GM18858 (cell line): Measurements from ENCODE around the gene TCTA.

Source experiments
- ATAC-seq: cut with Tn5 transposase; IDR thresholded peaks from one replicate; pipeline ENCODE4 v1.9.1; 2021; ENCODE audit not compliant: unreplicated experiment

TCTA gene

GRCh38 chr3:49410066-49410845, 2.0 kb upstream of the TCTA start:
- ATAC-seq = no peak

DNA sequence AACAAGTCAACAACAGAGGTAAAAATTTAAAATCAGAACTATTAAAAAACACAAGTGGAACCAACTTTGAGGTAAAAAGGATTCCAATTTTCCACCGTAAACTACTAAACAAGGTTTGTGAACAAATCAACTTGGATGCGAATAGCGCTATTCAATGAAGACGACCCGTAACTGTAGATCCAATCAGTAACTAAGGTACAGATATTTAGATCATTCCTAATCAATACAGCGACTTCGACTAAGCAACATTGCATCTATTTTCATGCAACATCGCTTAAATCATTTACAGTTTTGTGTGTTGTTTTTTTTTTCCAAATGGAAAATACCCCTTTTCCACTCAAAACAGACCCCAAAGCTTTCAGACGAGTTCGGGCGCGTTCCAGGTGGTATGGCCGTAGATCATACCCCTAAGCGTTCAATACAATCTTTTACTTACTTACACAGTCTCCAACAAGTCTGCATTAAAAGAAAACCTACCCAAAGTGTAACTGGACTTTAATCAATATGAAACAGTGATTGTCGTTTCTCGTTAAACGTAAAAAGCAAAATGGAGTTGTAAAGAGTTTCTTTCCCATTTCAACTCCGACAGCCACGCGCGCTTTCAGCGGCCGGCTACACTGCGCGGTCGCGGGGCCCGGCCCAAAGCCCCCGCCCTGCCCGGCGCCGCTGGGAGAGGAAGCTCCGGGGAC, 1.2 kb upstream of the TCTA start:
- ATAC-seq = no peak

DNA sequence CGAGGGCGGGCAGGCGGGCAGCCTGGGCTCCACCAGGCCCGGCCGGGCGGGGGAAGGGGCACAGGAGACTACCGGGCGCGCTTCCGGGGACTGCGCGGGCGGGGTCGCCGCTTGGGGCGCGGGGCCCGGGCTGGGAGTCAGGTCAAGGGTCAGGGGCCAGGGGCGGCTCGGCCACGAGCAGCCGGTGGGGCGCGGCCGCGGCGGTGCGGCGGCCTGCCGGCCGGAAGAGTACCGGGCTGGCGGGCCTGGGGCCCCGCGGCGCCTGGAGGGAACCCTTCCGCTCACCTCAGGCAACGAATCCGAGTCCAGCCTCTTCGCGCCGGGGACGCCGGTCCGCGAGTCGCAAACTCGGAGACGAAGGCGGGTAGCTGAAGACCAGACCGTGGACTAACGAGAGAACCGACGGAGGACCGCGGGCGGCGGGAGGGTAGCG, 672 bp upstream of the TCTA start:
- peak; percentile 9 for ATAC-seq

- no peak for ATAC-seq
Measured at GRCh38 chr3:49412632-49413337, 562 bp downstream of the TCTA start.

DNA sequence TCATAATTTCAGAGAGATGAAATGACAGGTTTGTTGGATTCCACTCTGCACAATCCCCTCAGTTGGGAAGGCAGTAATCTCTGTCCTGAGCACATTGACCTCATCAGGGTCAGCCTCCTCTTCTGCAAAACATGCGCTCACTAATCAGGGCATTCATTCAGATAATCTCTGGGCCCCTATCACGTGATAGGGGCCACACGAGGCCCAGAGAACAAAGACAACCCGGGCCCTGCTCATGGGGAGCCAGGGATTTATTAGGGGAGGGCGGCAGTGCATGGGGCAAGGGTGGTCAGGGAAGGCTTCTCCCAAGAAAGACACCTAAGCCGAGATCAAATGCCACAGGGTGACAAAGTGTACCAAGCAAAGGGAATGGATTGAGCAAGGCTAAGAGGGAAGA, 1.1 kb downstream of the TCTA start:
- ATAC-seq = no peak

DNA sequence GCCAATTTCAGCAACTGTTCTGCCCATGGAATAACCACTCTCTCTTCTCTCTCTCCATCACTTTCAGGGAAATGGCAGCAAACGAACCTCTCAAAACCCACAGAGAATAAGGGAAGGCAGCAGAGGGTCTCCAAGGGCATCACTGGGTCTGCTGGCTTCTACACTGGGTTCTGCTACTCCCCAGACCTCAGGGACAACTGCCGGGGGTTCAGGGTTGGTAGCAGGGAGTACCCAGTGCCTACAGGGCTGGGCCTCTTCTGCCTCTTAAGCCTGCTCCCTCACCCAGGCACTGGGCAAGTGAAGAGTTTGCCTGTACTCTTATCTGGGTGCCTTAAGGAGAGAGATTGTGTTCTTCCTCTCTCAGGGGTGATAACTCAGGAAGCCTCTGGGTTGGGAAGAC, 2.5 kb downstream of the TCTA start:
- no peak for ATAC-seq

- no peak for ATAC-seq
Measured at GRCh38 chr3:49415931-49416601, 3.8 kb downstream of the TCTA start.

DNA sequence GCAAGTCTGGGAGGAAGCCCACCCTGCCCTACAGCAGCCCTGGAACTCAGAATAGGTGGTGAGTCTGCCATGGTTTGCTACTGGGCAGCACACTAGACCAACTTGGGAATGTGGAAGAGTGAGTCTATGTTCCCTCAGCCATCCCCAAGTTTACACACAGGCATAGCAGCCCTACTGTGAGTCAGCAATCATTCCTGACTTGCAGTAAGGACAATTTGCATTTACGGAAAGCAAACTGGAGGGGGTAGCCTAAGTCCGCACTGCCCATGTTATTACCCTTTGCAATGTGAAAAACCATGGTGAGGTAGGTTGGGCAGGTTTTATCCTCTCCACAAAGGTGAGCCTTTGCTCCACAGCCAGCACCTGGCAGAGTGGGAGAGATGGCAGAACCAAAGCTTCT, 4.6 kb downstream of the TCTA start:
- ATAC-seq = no peak

DNA sequence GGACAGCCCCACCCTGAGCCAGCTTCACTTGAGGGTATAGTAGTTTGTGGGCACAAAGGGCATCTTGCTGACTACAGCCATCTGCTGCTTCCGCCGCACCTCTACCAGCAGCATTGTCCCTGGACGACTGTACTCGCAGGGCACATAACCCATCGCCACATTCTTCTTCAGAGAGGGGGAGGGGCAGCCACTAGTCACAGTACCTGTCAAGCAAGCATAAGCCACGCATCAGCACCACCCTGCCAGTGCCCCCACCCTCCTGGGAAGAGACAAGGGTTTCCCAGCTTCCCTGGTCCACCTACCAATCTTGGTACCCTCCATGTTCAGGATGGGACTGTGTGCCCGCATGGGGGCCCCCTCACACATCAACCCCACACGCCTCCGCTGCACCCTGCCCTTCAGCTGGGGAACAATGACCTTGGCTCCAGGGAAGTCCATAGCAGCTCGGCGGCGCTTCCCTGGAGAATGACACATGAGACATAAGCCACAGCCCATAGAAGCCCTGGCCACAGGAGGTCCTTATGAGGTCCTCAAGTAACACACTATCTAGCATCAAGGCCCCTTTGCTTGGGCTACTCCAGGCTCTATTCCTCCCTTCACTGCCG, 5.4 kb downstream of the TCTA start:
- ATAC-seq = no peak

DNA sequence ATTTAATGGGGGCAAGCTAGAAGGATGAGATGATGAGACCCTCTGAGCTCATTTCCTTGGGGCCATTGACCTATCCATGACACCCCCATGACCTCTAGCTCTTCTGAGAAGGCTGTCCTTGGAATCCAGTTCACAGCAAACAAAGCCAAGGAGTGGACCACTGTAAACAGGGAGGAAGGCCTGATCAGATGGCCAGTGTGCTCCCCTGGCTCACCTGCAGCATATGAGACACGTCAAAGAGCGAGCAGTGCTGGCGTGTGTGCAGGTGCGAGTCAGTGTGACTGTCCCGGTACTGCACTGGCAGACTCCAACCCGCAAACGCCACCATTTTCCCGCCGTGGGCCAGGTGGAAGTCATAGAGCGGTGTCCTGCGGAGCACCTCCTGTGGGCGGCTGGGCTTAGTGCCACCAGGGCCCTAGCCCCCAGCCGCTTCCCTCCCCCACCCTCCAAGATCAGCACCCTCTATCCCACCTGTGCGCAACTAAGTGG, 9.7 kb downstream of the TCTA start:
- ATAC-seq = no peak

DNA sequence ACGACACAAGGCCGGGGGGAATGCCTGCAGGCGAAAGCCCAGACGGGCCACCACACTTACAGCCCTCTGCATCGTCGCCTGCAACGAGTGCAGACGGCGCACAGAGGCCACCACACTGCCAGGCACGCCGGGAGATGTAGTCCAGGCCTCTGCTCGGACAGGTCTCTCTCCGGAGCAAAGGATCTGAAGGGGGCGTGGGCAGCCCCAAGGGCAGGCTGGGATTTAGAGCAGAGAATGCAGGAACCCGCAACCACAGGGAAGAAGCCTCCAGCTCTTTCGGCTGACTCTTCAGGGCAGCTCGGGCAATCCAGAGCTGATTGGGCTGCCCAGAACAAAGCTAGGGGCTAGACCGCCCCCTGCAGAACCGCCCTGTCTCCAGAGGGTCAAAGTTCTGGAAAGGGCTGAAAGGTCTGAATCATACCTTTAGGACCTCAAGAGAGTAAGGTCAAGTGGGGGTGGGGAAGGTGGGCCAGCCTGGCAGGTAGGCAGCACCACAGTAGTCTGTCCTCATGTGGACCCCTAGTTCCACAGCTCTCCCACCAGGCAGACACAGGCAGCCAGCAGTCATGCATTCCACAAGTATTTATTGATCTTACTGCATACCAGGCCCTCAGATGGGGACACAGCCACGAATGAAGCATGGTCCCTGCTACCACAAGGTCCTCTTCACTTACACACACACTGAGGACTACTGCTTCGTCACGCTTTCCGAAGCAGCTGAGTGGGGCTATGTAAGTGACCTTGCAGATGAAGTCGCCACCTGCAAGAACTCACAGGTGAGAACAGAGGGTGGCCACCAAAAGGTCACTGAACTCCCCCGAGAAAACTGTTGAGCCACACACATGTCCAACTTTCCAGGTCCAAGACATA, 10.4 kb downstream of the TCTA start, which contains the start of gene AMT:
Gene AMT, minus strand, starts transcription at position 95 of the 870 bp plus-strand sequence. Its CDS starts 23 bp downstream, at position 72.
- no peak for ATAC-seq

DNA sequence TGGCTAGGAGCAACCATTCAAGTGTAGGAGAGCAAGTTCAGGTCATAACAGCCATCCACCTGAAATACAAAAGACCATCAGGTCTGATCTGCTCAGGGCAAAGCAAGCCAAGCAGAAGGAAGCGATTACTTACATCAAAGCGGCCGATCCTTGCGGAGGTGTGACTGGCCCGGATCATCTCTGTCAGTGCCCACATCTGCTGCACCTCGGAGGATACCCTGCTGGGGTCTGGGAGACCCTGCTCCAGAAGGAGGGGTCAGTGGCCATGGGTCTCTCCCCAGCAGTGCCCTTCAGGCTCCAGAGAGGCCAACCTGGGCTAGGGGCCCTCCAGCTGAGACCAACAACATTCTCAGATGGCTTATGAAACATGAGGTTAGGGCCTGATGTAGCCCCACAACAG, 12.6 kb downstream of the TCTA start:
- ATAC-seq = no peak

GRCh38 chr3:49427586-49427985, 15.4 kb downstream of the TCTA start:
- ATAC-seq = no peak

DNA sequence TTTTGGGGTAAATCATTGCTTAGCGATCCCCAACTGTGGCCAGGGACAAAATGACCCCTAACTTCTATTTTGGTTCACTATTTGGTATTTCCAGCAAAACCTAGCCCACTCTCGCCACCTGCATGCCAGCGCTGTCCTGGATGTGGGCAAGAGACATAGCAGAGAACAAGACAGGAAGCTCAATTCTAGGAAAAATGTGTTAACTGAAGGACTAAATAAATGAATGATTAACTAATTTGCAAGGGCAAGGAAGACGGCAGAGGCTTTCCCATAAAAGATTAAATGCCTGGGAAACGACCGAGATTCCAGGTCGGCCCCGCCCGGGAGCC, 16.5 kb downstream of the TCTA start:
- ATAC-seq = no peak

DNA sequence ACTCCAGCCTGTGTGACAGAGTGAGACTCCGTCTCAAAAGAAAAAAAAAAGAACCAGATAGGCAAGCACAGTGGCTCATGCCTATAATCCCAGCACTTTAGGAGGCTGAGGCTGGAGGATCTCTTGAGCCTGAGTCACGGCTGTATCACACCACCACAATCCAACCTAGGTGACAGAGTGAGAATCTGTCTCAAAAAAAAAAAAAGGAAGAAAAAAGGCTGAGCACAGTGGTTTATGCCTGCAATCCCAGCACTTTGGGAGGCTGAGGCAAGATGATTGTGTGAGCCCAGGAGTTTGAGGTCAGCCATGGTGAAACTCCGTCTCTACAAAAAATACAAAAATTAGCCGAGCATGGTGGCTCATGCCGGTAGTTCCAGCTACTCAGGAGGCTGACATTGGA, 22.5 kb downstream of the TCTA start:
- no peak for ATAC-seq

- no peak for ATAC-seq
Measured at GRCh38 chr3:49445391-49445790, 33.2 kb downstream of the TCTA start.

DNA sequence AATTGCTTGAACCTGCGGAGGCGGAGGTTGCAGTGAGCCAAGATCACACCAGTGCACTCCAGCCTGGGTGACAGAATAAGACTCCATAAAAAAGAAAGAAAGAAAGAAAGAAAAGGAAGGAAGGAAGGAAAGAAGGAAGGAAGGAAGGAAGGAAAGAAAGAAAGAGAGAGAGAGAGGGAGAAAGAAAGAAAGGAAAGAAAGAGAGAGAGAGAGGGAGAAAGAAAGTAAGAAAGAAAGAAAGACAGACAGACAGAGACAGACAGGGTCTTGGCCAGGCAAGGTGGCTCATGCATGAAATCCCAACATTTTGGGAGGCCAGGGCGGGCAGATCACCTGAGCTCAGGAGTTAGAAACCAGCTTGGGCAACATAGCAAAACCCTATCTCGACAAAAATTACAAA, 41.4 kb downstream of the TCTA start:
- no peak for ATAC-seq

DNA sequence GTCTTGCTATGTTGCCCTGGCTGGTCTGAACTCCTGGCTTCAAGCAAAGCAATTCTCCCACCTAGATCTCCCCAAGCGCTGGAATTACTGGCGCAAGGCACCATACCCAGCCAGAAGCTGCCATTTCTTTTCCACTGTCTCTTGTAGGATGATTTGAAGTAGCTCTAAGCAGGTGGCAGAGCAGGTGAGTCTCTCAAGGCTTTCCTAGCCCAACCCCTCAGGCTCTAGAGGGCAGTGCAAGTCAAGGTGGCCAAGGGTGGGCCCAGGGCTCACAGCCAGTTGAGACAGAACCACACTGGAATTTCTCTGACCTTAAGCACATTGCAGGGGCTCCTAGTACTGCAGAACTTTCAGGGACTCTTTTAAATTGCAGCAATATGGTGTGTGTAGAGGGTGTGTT, 42.2 kb downstream of the TCTA start:
- no peak for ATAC-seq

DNA sequence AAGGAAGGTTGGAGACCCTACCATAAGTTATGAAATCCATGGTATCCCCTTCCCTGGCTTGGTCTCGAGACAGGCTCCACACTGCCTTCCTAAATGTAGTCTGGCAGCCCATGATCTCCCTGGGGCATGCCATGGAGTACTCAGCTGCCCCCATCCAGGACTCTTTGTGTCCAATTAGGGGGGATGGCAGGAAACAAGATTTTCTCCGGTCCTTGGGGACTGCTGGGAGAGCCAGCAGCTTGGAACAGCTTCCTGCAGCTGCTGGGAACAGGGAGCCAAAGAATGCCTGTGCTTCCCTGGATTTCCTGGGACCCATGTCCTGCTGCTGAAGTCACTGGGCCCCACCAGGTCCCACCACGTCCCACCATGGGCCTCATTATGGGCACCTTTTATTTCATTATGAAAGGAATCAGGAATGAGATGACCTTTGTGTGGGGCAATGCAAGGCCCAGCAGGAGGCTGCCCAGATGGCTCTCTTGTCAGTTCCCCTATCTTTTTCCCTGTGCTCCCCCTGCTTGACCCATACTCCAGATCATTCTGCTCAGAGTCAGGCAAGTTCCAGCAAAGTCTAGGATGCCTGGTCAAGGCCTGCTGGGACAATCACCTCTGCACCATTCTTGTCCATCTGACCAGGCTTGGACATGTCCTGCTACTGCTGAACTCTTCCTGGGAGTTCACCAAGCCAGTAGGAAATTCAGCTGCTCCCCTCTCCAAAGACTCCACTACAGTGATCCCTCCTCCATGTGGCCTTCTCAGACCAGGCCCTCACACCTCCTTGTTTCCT, 42.9 kb downstream of the TCTA start:
- no peak for ATAC-seq
